Measurements from ENCODE around the gene KCNK4.
"Not testable (repeated sequence)": the region's sequence is repeated elsewhere in the genome, so short reads cannot be mapped to it uniquely, and the experiment has no call there.

The KCNK4 gene

DNA sequence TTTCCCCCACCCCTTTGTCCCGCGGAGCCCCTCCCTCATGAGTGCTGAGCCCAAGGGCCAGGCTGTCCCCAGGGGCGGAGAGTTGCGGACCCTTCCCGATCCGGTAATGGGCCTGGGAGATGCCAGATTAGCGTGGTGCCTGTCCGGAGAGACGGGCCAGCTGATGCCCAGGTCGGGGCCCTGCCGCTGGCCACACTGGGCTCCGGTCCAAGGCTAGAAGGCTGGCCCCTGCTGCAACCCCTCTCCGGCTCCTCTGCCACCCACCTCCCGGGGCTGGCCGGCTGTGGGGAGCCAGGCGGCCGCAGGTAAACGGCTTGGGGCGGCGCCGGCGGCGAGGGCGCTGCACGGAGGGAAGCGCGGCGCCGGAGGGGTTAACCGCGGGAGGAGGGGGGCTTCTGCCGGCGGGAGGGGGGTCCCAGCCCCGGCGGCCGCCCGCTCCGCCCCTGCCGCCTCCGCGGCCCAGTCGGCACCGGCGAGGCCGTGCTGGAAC lies at the start of gene KCNK4:
Gene KCNK4 (plus strand): TSS at position 41 of the 490 bp plus-strand sequence. CDS start 1,717 bp downstream, outside the sequence.
- DNase-seq (ENCODE audit: low read depth), result no peak

DNA sequence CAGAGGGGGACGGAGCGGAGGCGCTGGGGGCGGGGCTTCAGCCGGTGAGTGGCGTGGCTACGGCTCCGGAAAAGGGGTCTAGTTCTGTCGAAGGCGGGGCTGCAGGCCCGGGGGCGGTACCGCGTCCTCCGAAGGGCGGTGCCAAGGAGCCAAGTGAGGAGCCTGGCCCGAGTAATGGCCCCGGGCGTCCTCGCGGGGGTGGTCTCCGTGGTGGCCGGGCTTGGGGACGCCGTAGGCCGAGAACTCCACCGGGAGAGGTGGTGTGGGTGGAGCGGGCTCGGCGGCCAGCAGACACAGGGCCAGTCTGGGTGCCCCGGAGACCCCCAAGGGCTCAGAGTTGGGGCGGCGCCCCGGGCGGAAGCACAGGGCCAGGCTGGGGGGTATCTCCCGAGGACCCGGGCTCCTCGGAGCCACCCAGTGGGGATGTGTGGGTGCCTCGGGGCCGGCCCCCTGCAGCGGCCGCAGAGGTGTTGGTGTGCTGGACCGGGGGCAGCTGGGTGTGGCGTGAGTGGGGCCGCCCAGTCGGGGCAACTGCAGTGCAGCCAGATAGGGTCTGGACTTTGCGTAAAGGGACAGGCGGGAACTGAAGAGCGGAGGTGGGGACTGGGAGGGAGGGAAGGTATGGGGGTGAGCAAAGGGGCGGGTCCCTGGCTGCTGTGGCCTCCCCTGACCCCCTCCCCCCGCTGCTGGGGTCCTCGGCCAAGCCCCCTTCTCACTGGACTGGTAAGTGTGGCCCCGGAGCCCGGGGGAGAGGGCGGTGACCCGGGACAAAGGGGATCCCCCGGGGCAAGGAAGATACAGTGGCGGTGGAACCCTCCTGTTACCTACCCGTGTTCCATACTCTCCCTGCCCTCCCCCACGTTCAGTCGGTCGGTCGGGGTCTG lies 49.4 kb upstream of the KCNK4 start:
- no peak for DNase-seq (ENCODE audit: low read depth)

DNA sequence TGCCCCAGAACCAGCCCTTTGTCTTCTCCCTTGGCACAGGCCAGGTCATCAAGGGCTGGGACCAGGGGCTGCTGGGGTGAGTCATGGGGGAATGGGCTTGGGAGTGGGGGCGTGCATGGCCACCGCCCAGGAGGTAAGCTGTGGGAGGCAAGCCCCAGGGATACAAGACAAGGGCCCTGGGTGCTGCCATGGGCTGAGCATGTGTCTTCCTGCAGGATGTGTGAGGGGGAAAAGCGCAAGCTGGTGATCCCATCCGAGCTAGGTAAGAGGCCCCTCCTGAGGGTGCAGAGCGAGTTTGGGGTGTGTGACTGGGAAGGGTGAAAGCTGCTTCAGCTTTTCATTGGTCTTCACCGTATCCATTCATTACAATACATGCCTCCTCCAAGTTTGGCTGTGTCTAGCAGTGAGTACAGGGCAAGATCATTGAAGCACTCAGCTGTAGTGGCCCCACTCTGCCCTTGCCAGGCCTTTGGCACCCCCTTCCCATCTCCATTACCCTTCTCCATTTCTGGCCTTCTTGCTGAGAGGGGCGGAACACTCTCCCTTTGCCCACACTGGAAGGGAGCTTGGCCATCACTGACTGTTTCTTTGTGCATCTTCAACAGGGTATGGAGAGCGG lies 47.8 kb upstream of the KCNK4 start:
- DNase-seq (ENCODE audit: low read depth), result no peak

DNA sequence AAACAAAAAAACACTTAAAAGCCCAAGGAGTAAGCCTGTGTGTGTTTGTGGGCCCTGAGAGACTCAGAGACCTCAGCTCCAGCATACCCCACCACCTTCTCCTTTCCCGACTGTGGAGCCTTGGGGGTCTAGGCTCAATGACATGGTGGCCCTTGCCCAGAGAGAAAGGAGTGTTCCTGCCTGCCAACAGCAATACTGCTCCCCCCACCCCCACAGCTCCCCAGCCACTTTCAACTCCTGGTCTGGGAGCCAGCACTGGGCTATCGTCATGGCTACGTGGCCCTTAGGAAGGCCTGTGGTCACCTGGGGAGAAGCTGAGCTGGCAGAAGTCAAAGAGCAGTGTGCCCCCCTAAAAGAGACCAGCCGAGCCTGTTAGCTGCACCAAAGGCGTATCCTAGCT lies 47.0 kb upstream of the KCNK4 start:
- DNase-seq (ENCODE audit: low read depth), result no peak

DNA sequence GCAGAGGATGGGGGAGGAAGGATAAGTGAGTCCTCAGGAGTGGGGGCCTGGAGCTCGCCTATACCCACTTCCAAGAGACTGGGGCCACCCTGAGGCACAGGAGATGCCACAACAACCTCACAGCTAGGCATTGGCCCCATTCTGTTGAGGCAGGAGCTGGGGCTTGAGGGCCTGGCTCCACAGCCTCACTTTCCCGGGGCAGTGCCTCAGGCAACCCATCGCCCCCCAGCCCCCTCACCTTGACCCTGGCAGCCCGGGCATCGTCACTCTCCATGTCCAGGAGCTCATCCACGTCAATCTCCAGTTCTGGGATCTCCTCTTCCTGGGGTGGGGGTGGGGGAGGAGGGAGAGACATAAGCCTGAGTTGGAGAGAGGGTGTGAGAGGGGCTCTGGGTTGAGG lies 46.1 kb upstream of the KCNK4 start:
- no peak for DNase-seq (ENCODE audit: low read depth)

DNA sequence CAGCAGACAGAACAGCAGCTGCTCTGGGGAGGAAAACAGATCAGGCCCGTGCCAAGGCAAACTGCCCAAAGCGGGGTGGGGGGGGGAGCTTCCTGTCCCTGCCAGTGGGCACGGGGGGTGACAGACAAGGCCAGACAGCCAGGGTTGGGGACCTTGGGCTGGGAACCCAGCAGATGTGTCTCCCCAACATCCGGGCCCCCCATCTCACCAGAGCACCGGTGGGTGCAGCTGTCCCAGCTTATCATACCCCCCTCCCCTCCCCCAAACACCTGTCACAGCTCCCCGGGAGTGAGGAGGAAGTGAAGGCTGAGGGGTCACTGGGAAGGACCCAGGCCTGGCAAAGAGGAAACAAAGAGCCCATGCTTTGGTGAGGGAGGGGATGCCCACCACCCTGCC lies 45.7 kb upstream of the KCNK4 start:
- peak; percentile 39 for DNase-seq (ENCODE audit: low read depth)

DNA sequence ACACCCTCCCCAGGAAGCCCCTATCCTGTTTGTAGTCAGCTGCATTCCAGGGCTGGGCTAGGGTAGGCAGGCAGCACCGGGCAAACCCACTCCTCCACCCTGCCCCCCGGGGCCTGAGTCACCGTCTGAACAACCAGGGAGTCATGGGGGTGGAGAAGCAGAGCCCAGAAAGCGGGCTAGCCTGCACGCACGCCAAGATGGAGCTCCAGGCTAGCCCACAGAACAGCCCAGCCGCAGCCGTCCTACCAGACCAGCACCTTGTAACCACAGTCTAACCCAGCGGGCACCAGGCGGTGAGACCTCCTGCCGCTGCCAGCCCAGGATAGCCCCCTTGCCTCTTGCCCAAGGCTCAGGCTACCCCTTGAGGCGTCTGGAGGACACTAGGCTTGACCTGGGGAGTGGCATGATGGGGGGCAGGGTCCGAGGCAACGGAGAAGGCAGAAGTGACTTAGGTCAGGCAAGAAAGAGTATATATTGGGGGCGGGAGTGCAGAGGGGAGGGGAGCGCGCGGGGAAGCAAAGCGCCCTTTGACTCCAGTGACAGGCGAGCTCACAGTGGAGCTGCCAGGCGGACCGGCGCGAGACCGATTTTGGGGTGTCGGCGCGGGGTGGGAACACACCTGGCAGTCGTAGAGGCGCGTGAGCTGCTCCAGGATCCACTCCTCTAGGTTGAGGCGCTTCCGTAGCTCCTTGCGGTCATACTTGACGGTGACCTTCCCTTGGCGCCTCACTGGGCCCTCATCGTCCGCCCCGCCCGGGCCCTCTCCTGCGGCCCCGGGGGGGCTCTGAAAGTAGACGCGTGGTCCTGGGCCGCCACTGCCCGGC lies 45.1 kb upstream of the KCNK4 start:
- DNase-seq (ENCODE audit: low read depth), result peak; percentile 68

DNA sequence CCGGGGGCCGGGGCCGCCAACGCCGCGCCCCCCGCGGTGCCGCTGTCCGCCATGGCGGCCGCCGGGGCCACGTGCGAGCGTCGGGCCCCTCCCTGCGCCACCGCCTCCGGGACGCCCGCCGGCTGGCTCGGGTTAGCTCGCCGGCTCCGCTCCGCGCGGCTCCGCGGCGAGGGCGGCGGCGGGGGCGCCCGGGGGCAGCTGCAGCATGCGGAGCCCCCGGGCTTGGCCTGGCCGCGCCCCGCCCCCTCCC lies 44.6 kb upstream of the KCNK4 start:
- not testable (repeated sequence) for DNase-seq (ENCODE audit: low read depth)

DNA sequence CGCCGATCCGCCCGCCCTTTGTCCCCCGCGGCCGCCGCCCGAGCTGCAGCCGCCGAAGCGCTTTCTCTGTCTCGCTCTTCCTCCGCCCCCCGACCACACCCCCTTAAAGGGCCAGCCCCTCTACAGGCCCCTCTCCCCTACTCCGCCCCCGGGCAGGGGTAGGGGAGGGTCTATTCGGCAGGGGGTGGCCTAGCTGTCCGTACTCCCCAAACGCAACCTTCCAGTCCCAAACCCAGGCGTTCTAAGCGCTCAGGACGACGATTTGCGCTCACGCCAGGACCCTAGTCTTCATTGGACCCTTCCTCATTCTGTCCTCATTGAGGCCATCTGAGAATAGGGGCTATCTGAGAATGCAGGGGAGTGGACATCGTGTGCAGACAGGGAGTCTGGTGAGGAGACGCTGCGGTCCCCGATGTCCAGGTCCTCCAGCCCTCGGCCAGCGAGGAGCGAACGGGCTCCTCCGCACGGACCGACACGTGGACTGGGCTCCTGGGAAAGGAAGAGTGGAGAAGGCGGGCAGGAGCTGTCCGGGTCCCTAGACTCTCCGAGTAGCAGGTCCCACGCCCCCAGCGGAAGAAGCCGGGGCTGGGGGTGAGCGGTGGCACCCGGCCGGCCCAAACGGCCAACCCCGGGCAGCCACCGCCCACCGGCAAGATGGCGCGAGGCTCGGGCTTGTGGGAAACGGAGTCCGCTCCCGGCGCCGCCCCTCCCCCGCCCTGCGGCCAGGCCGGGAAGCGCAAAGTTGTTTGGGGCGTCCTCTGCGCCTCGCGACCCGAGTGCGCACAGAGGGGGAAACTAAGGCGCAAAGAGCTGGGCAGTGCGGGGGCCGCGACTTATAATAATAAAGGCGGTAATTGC lies 44.0 kb upstream of the KCNK4 start, which contains the start of gene PPP1R14B:
Gene PPP1R14B (minus strand): TSS at position 73 of the 858 bp plus-strand sequence. CDS start 270 bp downstream, outside the sequence.
- peak; percentile 81 for DNase-seq (ENCODE audit: low read depth)

DNA sequence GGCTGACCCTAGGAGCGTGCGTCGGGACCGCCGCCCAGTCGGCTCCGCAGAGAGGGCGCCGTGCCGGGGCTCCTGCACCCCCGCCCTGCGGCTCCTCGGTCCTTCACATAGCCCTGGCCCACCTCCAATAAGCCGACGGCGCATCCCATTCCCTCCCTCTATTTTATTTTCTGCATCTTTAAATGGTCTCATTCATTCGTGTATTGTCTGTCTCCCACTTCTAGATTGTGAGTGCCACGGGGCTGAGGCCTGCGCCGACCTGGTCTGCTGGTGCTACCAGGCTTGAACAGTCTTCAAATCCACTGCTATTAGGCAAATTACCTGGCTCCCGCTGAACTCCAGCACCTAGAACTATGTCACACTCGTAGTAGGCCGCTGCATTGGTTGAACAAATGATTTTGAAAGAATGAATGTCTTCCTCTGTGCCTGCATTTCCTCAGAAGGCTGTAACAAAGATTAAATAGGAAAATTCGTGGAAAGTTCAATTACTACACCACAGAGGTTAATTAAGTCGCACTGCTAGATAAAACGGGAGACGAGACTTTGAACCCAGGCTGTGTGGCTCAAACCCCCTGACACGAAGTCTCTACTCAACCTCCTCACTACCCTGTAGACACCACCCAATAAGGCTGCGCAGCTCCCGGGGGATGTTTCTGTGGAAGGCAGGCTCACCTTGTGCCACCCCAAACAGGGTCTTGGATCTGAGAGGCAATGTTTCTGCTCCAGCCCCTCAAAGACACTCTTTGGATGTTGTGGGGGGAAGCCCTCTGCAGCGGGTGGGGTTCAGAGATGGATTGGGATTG lies 43.2 kb upstream of the KCNK4 start:
- DNase-seq (ENCODE audit: low read depth), result no peak

DNA sequence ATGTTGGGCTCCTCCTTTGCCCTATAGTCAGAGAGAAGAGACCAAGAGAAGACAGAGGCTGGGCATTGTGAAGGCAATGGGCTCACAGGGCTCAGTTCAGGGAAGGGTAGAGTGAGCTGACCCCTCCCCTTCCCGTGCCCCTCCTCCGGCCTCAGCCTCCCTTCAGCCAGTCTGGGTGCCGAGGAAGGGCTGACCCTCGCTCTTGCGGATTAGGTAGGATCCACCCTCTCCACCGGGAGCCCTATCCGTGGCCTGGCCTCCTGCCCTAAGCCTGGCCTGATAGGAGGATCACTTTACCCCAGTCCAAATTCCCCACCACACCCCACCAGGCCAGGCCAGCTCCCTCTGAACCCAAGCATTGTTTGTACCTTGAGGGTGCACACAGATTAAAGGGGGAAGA lies 42.5 kb upstream of the KCNK4 start:
- no peak for DNase-seq (ENCODE audit: low read depth)

DNA sequence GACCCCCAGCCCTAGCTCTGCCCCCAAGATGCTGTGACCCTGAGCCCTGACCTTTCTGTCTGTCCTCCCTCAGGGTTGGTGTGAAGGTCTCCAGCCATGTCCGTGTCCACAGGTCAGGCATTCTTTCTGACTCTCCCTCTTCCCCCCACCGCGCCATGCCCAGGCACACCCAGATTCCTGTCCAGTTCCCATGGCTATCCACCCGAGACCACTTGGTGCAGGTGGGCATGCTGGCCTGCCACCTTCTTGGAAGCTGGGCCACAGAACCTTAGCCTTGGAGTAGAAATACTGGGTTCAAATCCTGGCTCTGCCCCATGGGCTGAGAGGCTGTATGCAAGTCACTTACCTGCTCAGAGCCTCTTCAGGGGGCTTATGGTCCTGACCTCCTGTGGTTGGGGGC lies 42.1 kb upstream of the KCNK4 start:
- no peak for DNase-seq (ENCODE audit: low read depth)

DNA sequence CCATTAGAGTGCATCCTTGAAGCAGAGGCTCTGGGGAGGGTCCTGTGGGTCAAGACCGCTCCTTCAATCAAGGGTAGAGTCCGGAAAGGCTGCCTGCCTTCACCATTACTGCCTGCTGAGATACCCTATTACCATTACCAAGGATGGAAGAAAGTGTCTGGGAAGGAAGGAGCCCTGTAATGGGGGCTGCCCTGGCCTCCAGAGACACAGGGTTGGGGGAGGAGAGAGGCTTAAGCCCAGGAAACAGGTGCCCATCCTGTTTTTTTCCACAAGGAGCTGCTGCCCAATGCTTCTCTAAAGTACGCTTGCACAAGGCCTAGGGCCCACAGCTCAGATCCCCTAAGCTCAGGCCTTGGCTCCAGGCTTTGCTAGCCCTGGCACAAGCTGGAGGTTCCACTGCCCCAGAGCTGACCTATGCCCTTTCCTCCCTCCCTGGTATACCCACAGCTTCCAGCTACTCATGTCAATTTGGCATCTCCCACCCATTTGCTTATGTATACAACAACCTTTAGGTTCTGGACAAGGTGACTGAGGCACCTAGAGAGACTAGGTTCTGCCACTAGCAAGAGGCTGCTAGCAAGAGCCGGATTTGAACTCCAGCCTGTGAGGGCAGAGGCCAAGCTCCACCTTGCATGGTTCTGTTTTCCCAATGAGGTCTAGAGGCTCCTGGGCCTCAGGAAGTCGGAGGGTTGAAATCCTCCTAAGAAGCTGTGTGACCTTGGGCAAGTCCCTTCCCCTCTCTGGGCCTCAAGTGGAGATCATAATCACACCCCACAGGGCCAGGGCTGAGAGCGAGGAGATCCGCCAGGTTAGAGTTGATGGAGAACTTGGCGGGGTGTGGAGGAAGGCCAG lies 41.3 kb upstream of the KCNK4 start:
- DNase-seq (ENCODE audit: low read depth), result no peak

DNA sequence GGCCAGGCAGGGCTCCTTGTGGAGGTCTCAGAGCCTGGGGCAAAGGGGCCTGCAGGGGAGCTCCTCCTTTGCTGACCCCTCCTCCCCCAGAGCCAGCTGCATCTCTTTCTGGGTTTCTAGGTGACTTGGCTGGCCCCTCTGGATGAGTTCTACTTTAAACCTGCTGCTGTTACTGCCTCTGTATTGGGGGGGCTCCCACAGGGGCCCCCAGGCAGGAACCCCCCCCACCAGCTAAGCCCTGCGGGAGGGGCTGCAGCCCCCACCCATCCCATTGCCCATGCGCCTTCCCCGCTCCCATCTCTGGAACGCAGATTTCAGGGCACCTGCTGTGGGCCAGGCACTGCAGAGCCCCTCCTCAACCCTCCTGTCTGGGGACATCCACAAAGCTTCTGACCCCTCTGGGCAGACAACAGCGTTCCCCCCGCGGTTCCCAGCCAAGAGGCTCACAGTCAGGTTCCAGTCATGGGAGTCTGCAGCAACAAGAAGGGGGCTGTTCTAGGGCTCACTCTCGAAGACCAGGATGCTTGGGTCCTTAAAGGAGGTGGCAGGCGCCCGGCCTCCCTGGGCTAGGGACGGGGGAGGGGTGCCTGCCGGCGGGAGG lies 40.6 kb upstream of the KCNK4 start:
- no peak for DNase-seq (ENCODE audit: low read depth)

DNA sequence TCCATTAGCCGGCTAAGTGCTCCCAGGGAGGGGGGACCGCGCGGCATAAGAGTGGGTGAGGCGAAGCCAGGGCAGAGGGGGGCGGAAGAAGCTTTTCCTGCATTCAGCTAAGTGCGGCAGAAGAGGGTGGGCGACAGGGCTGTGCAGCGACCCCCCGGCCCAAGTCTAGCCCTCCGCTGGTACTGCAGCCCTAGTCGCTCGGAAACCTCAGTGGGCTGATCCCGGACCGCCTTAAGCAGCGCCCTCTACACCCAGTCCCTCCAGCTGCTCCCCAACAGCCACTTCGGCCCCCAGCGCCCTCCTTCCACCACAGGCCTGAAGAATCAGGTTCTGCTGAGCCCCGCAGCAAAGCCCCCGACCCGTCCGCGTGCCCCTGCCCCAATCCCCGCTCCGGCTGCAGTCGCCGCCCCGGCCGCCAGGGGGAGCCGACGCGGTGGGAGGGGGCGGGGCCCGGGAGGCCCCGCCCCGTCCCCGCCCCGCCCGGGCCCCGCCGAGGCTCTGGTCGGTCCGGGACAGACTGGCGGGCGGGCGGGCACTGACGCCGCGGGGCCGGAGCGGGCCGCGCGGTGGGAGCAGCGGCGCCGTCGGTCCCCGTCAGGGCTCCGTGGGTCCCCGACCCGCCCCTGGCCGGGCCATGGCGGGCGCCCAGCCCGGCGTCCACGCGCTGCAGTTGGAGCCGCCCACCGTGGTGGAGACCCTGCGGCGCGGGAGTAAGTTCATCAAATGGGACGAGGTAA lies 39.9 kb upstream of the KCNK4 start, which contains the start of gene PLCB3:
Gene PLCB3 (plus strand): TSS at position 515 of the 737 bp plus-strand sequence. CDS start 120 bp downstream, at position 635.
- peak; percentile 51 for DNase-seq (ENCODE audit: low read depth)

DNA sequence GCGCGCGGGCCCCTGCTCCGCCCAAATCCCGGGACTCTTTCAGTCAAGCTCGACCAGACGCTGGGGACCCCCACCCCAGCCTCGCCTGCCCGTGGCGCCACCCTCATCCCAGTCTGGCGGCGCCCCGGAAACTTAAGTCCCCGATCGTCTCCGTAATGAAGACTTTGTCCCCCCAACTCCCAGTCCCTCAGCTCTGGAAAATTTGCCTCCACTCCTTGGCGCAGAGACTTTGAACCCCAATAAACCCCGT lies 39.4 kb upstream of the KCNK4 start:
- DNase-seq (ENCODE audit: low read depth), result no peak

DNA sequence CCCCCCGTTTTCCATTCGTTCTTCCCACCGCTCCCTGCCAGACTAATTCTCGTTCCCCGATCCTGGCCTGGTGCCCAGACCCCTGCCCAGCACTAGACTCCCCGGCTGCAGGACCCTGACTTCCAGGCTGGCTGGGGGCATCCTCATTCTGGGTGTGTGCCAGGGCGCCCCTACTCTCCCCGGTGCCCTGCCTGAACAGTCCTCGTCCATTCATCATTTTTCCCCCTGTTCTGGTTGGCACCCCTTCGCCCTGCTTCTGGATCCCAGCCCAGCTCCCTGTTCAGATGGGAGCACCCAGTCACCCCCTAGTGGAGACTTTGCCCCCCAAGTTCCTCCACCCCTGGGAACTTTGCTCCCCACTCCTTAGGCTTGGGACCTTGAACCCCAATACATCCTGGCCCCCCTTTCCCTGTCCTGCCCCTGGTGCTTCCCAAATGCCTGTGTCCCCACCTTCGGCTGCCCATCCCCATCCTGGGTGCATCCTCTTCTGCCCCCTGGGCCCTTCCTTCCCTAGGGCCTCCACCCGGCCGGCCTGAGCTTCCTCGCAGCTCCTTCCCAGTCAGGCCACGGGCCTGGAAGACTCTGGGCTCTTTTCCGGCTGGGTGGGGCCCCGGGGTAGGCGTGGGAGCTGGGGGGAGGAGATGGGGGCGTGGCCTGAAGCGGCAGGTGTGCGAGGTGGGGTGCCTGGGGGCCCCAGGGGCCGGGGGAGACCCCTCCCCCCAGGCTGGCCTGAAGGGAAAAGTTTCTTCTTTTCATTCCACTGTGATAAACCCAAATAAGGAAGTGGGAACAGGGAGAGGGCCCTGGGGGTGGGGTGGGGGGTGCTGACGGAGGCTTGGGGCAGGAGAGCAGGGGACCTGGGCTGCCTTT lies 38.9 kb upstream of the KCNK4 start:
- DNase-seq (ENCODE audit: low read depth), result no peak

DNA sequence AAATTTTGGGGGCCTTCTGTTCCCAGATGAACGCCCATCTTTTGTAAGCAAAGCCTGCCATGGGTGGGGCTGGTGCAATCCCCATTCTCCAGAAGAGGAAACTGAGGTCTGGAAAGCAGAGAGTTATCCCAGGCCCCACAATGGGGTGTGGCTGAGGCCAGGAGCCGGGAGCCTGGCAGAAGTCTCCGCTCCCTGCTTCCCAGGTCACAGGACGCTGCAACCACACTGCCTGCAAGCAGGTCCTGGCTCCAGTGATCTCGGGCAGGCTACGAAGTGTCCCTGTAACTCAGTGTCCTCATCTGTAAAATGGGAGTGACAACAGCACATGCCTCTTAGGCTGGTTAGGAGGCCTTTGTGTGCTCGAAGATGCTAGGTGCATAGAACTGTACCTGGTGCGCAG lies 38.1 kb upstream of the KCNK4 start:
- no peak for DNase-seq (ENCODE audit: low read depth)

Measured in activated gamma-delta T cell treated with anti-CD3 and anti-CD28 coated beads, Interleukin-2, amount 50 U/mL, for 16 hours (primary cell).